Measurements from ENCODE around the gene CDH13.

Gene CDH13

GRCh38 chr16:82882982-82883835 is 256.4 kb downstream of the CDH13 start:
- Histone ChIP-seq H2AFZ (ENCODE audit: low read length) (no peak overlapping the region), H3K79me2 (ENCODE audit: low read length) (no peaks in the 10 kb centered on the region), H3K9ac (ENCODE audit: low read length) (no peak overlapping the region), H3F3A (ENCODE audit: insufficient read depth, low read length) (no peaks in the 10 kb centered on the region), H3K36me3 (replicated peaks; ENCODE audit: insufficient read depth, low read length) (no peaks in the 10 kb centered on the region), H3K27ac (ENCODE audit: low read length) (peak overlapping the region; percentile 31; the same call in 1 of the 2 replicates), H3K4me1 (ENCODE audit: low read length) (no peaks in the 10 kb centered on the region), H3K9me2 (replicated peaks; ENCODE audit: insufficient read depth, low read length) (no peaks in the 10 kb centered on the region), H3K27me3 (replicated peaks; ENCODE audit: insufficient read depth, low read length) (no peaks in the 10 kb centered on the region), H3K9me3 (replicated peaks; ENCODE audit: insufficient read depth, low read length) (no peaks in the 10 kb centered on the region), H3K4me3 (ENCODE audit: low read length) (no peak overlapping the region), H3K4me2 (ENCODE audit: low read depth, low read length) (0 out of 2 replicates have a peak overlapping the region, but pooled peaks have one; percentile 9), H4K20me1 (ENCODE audit: insufficient read depth, low read length) (no peaks in the 10 kb centered on the region)
- DNase-seq = peak; percentile 7
- TF ChIP-seq EZH2 (optimal IDR thresholded peaks at IDR 0.05; ENCODE audit: low read depth, low read length) (no peak), CTCF (IDR thresholded peaks at IDR 0.05; ENCODE audit: low read length) (no peak), EZH2phosphoT487 (IDR thresholded peaks at IDR 0.05; ENCODE audit: low read length) (no peak)

- no peaks in the 10 kb centered on the region for H3K79me2 ChIP-seq (ENCODE audit: low read length)
- no peak for DNase-seq
- no peak overlapping the region for H3K4me3 ChIP-seq (ENCODE audit: low read length)
- TF ChIP-seq CTCF (IDR thresholded peaks at IDR 0.05; ENCODE audit: low read length) (no peak), EZH2 (optimal IDR thresholded peaks at IDR 0.05; ENCODE audit: low read depth, low read length) (no peak), EZH2phosphoT487 (IDR thresholded peaks at IDR 0.05; ENCODE audit: low read length) (no peak)
- H2AFZ ChIP-seq (ENCODE audit: low read length) = no peak overlapping the region
- H4K20me1 ChIP-seq (ENCODE audit: insufficient read depth, low read length) = no peaks in the 10 kb centered on the region
- no peaks in the 10 kb centered on the region for H3K4me1 ChIP-seq (ENCODE audit: low read length)
- H3K9me3 ChIP-seq (replicated peaks; ENCODE audit: insufficient read depth, low read length) = no peaks in the 10 kb centered on the region
- H3F3A ChIP-seq (ENCODE audit: insufficient read depth, low read length) = no peaks in the 10 kb centered on the region
- H3K27ac ChIP-seq (ENCODE audit: low read length) = no peak overlapping the region
- H3K4me2 ChIP-seq (ENCODE audit: low read depth, low read length) = no peak overlapping the region
- no peaks in the 10 kb centered on the region for H3K9me2 ChIP-seq (replicated peaks; ENCODE audit: insufficient read depth, low read length)
- no peak overlapping the region for H3K9ac ChIP-seq (ENCODE audit: low read length)
- H3K27me3 ChIP-seq (replicated peaks; ENCODE audit: insufficient read depth, low read length) = no peaks in the 10 kb centered on the region
- H3K36me3 ChIP-seq (replicated peaks; ENCODE audit: insufficient read depth, low read length) = no peaks in the 10 kb centered on the region
Measured at GRCh38 chr16:82884320-82884898, 257.6 kb downstream of the CDH13 start.

GRCh38 chr16:82886146-82886545 is 259.4 kb downstream of the CDH13 start:
- Histone ChIP-seq H3K27ac (ENCODE audit: low read length) (no peak overlapping the region), H3F3A (ENCODE audit: insufficient read depth, low read length) (no peaks in the 10 kb centered on the region), H3K4me1 (ENCODE audit: low read length) (no peaks in the 10 kb centered on the region), H3K9me3 (replicated peaks; ENCODE audit: insufficient read depth, low read length) (no peaks in the 10 kb centered on the region), H3K9me2 (replicated peaks; ENCODE audit: insufficient read depth, low read length) (no peaks in the 10 kb centered on the region), H3K4me2 (ENCODE audit: low read depth, low read length) (no peak overlapping the region), H3K27me3 (replicated peaks; ENCODE audit: insufficient read depth, low read length) (no peaks in the 10 kb centered on the region), H2AFZ (ENCODE audit: low read length) (no peak overlapping the region), H3K79me2 (ENCODE audit: low read length) (no peaks in the 10 kb centered on the region), H3K9ac (ENCODE audit: low read length) (no peak overlapping the region), H4K20me1 (ENCODE audit: insufficient read depth, low read length) (no peaks in the 10 kb centered on the region), H3K36me3 (replicated peaks; ENCODE audit: insufficient read depth, low read length) (no peaks in the 10 kb centered on the region), H3K4me3 (ENCODE audit: low read length) (no peak overlapping the region)
- no peak for DNase-seq
- TF ChIP-seq EZH2 (optimal IDR thresholded peaks at IDR 0.05; ENCODE audit: low read depth, low read length) = no peak
